Measurements from ENCODE around the gene UBE2E2.

The UBE2E2 gene

GRCh38 chr3:23240171-23240785, 37.2 kb downstream of the UBE2E2 start:
- DNase-seq (ENCODE audit: low spot score), result no peak

- DNase-seq (ENCODE audit: low spot score), result no peak
Measured at GRCh38 chr3:23241256-23241655, 38.1 kb downstream of the UBE2E2 start.

DNA sequence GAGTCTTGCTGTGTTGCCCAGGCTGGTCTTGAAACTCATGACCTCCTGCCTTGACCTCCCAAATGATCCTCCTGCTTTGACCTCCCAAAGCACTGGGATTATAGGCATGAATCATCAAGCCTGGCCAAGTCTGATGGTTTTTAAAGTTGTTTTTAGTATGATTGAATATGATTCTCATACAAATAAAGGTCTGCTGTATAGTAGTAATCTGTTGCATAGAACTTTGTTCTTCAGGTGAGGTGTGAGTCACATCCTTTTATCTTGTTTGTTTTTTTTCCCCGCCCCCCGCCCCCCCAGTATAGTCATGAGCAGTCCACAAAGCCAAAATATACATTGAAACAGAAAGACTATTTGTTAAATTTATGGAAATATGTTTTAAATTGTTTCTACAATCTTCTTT, 39.0 kb downstream of the UBE2E2 start:
- no peak for DNase-seq (ENCODE audit: low spot score)

- DNase-seq (ENCODE audit: low spot score), result no peak
Measured at GRCh38 chr3:23244324-23245041, 41.4 kb downstream of the UBE2E2 start.

- no peak for DNase-seq (ENCODE audit: low spot score)
Measured at GRCh38 chr3:23246651-23247050, 43.5 kb downstream of the UBE2E2 start.

GRCh38 chr3:23248594-23249131, 45.5 kb downstream of the UBE2E2 start:
- no peak for DNase-seq (ENCODE audit: low spot score)

- DNase-seq (ENCODE audit: low spot score), result no peak
Measured at GRCh38 chr3:23249961-23250360, 46.8 kb downstream of the UBE2E2 start.

DNA sequence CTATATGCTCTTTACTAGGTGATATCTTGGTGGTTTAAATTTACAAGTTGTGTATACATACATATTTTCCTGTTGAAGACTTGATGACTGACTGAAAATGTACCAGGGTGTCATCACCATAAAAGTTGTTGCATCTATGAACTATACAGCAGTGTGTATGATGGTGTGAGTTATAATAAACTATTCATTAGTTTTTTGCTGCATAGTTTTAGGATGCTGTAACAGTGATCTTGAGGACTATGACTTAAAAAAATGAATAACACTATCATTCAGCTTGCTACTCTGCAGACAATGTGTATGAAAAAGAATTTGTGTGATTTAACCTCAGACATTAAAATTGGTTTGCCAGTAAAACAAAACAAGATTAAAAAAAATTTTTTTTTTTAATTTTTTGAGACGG, 49.0 kb downstream of the UBE2E2 start:
- no peak for DNase-seq (ENCODE audit: low spot score)

DNA sequence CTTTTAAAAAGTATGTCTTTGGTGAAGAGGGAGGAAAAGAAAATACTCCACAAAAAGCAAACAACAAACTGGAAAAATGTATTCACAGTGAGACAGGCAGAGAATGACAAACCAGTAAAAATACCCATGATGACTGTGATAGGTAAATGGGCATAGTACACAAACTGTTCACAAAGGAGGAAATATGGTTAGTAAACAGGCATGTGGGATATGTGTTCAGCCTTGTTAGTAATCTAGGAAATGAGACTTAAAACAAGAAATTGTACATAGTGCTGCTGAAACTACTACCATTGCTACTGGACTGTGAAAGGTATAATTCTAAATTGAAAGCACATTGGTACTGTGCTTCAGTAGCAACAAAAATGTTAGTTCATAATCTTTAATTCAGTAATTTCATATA, 50.1 kb downstream of the UBE2E2 start:
- no peak for DNase-seq (ENCODE audit: low spot score)

- DNase-seq (ENCODE audit: low spot score), result no peak
Measured at GRCh38 chr3:23254282-23254681, 51.2 kb downstream of the UBE2E2 start.

DNA sequence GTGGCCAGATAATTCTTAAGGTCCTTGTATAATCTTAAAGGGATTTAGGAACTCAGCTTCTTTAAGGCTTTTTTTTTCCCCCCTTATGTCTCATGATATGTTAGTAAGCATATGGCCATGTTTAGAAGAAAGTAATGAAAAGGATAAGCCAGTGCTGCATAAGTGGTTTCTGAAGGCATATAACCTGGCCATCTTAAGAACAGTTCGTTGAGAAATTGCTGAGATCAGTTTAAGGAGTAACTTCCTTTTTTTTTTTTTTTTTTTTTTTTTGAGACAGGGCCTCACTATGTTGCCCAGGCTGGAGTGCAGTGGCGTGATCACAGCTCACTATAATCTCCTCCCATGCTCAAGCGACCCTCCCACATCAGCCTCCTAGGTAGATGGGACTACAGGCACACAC, 51.7 kb downstream of the UBE2E2 start:
- no peak for DNase-seq (ENCODE audit: low spot score)

DNA sequence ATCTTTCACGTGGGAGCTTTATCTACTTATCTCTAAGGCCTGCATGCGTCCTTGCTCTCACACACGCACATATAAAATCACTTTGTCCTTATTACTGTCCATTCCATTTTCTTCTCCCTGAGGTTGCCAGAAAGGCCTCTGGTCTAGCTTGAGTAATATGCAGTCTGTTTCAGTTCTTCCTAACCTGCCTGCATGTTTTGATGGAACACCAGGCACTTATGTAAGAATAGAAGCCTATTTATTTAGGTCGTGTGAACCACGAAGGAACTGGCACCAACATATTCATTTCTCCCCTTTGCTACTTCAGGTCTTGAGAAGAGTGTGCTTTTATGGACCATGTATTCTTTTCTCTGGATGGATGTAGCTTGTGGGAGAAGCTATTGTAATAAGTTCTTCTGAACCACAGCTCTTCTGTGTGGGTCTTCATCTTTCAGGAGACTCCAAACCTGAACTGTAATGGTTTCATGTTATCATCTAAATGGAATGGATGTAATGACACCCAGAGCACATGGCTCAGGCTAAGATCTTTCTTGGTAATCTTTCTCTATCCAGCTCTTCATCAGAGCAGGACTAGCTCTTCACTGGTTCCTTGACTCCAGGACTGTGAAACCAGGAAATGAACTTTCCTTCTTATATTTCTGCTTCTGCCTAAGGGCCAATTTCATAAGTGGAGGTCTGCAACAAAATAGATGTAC, 53.8 kb downstream of the UBE2E2 start:
- no peak for DNase-seq (ENCODE audit: low spot score)

DNA sequence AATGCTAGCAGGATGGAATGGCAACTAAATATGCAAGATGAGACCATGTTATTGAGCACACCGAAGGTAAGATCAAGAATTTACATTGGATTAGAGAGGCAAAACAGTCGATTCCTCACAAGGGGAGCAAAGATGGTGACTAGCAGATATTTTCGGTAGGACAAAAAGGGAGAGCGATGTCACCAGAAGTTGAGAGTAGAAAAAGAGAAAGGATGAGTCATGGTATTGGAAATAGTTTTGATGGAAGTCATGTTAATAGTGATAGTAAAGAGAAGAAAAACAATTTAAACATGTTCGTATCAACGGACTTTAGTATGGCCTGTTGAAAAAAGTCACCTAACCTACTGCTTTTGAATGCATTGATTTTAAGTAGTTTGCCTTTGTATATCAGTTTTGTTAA, 55.0 kb downstream of the UBE2E2 start:
- no peak for DNase-seq (ENCODE audit: low spot score)

- no peak for DNase-seq (ENCODE audit: low spot score)
Measured at GRCh38 chr3:23259515-23259914, 56.4 kb downstream of the UBE2E2 start.

GRCh38 chr3:23262766-23263165, 59.6 kb downstream of the UBE2E2 start:
- DNase-seq (ENCODE audit: low spot score), result no peak

DNA sequence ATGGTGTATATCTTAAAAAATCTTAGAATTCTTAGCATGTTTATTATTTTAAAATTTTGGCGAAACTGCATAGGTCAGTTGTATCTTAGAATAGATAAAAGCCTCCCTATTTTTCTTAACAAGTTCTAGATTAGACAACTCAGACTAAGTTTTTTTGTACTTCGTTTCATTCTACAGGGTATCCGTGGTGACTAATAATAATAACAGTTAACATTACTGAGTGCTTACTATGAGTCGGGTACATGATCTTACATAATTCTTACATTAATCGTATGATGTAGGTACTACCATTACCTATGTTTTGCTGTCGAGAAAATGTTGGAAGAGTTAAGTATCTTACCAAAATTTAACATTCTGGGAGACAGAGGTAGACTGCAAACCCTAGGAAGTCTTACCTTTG, 60.7 kb downstream of the UBE2E2 start:
- DNase-seq (ENCODE audit: low spot score), result no peak

DNA sequence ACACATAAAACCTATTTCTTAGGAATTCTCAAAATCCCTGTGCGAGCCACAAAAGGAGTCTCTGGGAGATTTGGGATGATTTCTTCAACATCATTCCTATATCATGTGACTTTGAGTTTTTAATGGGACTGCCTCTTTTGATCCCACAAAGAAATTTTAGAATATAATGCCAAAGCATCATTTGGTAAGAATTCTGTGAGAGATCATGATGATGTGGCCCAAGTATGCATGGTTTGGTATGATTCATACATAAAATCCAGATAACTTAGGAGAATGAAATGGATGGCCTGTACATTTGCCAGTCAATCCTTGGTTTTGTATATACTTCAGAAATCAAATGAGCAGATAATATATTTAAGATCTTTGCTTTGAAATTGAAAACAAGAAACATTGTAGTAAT, 61.3 kb downstream of the UBE2E2 start:
- no peak for DNase-seq (ENCODE audit: low spot score)

GRCh38 chr3:23270423-23270822, 67.3 kb downstream of the UBE2E2 start:
- no peak for DNase-seq (ENCODE audit: low spot score)

DNA sequence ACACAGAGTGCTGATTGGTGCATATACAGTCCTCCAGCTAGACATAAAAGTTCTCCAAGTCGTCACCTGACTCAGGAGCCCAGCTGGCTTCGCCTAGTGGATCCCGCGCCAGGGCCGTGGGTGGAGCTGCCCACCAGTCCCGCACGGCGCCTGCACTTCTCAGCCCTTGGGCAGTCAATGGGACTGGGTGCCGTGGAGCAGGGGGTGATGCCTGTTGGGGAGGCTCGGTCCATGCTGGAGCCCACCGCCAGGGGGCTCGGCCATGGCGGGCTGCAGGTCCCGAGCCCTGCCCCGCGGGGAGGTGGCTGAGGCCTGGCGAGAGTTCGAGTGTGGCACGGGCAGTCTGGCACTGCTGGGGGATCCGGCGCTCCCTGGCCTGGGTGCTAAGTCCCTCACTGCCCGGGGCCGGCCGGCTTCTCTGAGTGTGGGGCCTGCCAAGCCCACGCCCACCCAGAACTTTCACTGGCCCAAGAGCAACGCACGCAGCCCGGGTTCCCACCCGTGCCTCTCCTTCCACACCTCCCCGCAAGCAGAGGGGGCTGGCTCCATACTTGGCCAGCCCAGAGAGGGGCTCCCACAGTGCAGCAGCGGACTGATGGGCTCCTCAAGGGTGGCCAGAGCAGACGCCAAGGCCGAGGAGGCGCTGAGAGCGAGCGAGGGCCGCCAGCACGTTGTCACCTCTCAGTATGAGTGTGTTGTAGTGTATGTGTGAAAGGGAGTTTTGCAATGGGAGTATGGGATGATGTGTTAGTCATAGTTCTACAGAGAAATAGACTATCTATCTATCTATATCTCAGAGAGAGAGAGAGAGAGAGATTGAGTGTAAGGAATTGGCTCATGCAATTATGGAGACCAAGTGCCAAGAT, 69.0 kb downstream of the UBE2E2 start:
- DNase-seq (ENCODE audit: low spot score), result no peak

DNA sequence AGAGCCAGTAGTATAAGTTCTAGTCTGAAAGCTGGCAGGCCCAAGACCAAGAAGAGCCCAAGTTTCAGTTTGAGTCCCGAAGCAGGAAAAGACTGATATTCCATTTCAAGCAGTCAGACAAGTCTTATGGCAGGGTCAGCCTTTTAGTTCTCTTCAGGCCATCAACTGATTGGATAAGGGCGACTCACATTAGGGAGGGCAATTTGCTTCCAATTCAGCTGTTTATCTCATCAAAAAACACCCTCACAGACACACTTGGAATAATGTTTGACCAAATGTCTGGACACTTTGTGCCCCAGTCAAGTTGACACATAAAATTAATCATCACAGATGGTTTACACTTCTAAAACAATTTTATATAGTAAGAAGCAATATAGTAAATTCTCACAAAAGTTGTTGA, 69.7 kb downstream of the UBE2E2 start:
- no peak for DNase-seq (ENCODE audit: low spot score)

DNA sequence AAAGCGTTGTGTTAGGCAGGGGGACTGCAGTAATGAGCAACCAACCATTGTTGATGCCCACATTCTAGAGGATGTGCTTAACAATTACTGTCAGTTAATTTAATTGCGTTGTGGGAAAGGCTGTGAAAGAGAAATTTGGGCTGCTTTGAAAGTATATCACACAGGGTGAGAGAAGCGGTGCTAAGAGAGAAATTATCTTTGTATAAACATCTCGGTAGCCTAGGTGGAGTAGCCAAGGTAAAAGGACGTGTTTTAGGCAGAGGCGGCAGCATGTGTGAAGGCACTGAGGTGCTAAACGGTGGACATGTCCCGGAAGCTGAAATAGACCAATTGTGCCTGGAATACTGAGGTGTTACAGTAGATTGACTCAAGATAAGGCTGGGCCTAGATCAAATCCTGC, 71.9 kb downstream of the UBE2E2 start:
- no peak for DNase-seq (ENCODE audit: low spot score)

DNA sequence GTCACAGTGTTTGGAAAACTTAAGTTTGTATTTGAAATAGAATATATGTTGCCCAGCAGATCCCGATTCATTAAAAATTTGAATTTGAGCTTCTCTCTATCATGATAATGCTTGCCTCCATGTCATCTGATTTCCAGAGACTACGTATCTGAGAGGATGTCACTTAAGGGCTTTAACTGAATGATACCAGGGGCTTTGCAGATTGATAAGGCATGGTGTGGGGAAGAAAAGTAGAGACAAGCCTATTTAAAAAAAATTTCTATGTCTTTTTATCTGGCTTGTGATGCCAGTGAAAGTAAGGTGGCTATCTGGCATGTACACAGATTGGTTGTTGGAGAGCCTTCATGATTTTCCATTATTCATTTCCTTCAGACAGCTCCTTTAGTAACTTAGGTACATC, 72.7 kb downstream of the UBE2E2 start:
- no peak for DNase-seq (ENCODE audit: low spot score)

All from ecto neural progenitor cell (in vitro differentiated cells).